ENCODE results near the gene HTD2. TPM values are rescaled to one million over a fixed set of nuclear protein-coding genes. Genes with fewer than 3 reads are reported as not detected.

Gene HTD2
- total RNA-seq (10.0 and 10.3 TPM in 2 replicates), polyA plus RNA-seq (4.5 and 8.2 TPM in 2 replicates), polyA minus RNA-seq (8.0 and 8.6 TPM in 2 replicates), Bru-seq, nascent RNA (percentile 81 among the genes with signal in this experiment), BruChase-seq, experiment 1, labeled RNA remaining after a 6-hour chase (percentile 73 among the genes with signal in this experiment), BruChase-seq, experiment 2, labeled RNA remaining after a 2-hour chase (percentile 80 among the genes with signal in this experiment)
- 7.8 and 9.0 TPM in 2 replicates for polyA plus RNA-seq (2011; cell fraction: cytosol; rRNA removed)
- 5.1 and 6.5 TPM in 2 replicates for polyA plus RNA-seq (2011; cell fraction: nucleus; rRNA removed)
- 3.8 and 9.0 TPM in 2 replicates for polyA plus RNA-seq (2012)
- polyA minus RNA-seq (2011; cell fraction: cytosol; rRNA and poly(A)+ RNA removed): 7.6 TPM
- 3.2 and 3.6 TPM in 2 replicates for polyA minus RNA-seq (2011; cell fraction: nucleus; rRNA and poly(A)+ RNA removed)
- long read RNA-seq, transcript HTD2-206 (5 exons, 1,378 nt): major isoform, 10 of 24 reads
- long read RNA-seq, transcript HTD2-201 (5 exons, 1,508 nt): minor isoform, 6 of 24 reads
- long read RNA-seq, partial matches to known transcripts: 4 of 24 reads
- long read RNA-seq, other reads (novel, unspliced or antisense): 4 of 24 reads

GRCh38 chr3:58305882-58306711 is at the start of gene HTD2, which contains the start of gene RPP14:
Gene HTD2 (plus strand): TSS chr3:58306520. CDS start chr3:58317614, 11,094 bp downstream.
Gene RPP14 (plus strand): TSS chr3:58306245. CDS start chr3:58310330, 4,085 bp downstream.
- peak within 1 kb of the TSS; percentile 98 for H3K9ac ChIP-seq (replicated peaks; ENCODE audit: extremely low read depth, insufficient read depth, low read length)
- DNase-seq (ENCODE audit: low read depth, low spot score) (peak; percentile 98), FAIRE-seq (peak; percentile 98)
- peak within 1 kb of the TSS; percentile 81 to 98 (median 94) for H3K4me3 ChIP-seq (replicated peaks in 1 of 3; ENCODE audit: insufficient read depth in 1 of 3, low read depth in 1 of 3, low read length in 3 of 3)
- peaks cover 6 to 7% of the 10 kb centered on the region in 2 experiments for H3K36me3 ChIP-seq (ENCODE audit: control insufficient read depth in 2 of 2, extremely low read depth in 1 of 2, insufficient read depth in 2 of 2, low read length in 2 of 2)
- peaks cover 41% of the 10 kb centered on the region for H3K79me2 ChIP-seq (ENCODE audit: control insufficient read depth, insufficient read depth, low read length)
- peak within 1 kb of the TSS; percentile 96 for H3K27ac ChIP-seq (ENCODE audit: insufficient read depth, low read depth, low read length)
- BruUV-seq (replicated peaks): TSS peak; percentile 65
- peaks cover 9% of the 10 kb centered on the region for H4K20me1 ChIP-seq (replicated peaks; ENCODE audit: control insufficient read depth, extremely low read depth, insufficient read depth, low read length)
- intact Hi-C loops (cut with micrococcal nuclease): loop anchor here (1.0 to 2.0 kb wide), 4 partner anchors 69 to 226 kb away; partner anchors contain the start of gene ABHD6
- H3K9me3 ChIP-seq (replicated peaks; ENCODE audit: control insufficient read depth, insufficient read depth, low read length): no peaks in the 10 kb centered on the region
- peak within 1 kb of the TSS; percentile 97 for H2AFZ ChIP-seq (ENCODE audit: low read depth, low read length)
- ChIA-PET POLR2A (interaction anchor here (0.5 to 0.9 kb wide), 6 partner anchors 19 to 1109 kb away, joined by 3 to 8 read pairs (median 3); no protein-coding TSS in a partner anchor), CTCF (interaction anchor here (0.6 to 3.4 kb wide), 55 partner anchors 9 to 324 kb away, joined by 3 to 93 read pairs (median 5); partner anchors contain the start of genes ABHD6, DNASE1L3, KCTD6 and PDHB)
- H3K4me1 ChIP-seq (ENCODE audit: control insufficient read depth, extremely low read depth, insufficient read depth, low read length): peaks cover 19% of the 10 kb centered on the region
- no peaks in the 10 kb centered on the region for H3K9me1 ChIP-seq (replicated peaks; ENCODE audit: control insufficient read depth, extremely low read depth, insufficient read depth, low read length)
- peak within 1 kb of the TSS; percentile 80 for H3K4me2 ChIP-seq (ENCODE audit: insufficient read depth, low read length)
- dilution Hi-C loops (cut with MboI; ENCODE audit: extremely low pct_ligation_motif_present, low sequenced_read_pairs): loop anchor here (10.0 kb wide), 1 partner anchor 111 kb away; no protein-coding TSS in a partner anchor
- TF ChIP-seq CTCF (IDR thresholded peaks at IDR 0.05; ENCODE audit: extremely low read depth in 1 of 2, insufficient read depth in 1 of 2, low read depth in 1 of 2, low read length in 2 of 2) (peak; percentile 98), EZH2 (IDR thresholded peaks at IDR 0.05; ENCODE audit: borderline replicate concordance, low read depth, low read length, severe bottlenecking) (no peak), MAX (IDR thresholded peaks at IDR 0.05; ENCODE audit: insufficient read depth, insufficient read length) (peak; percentile 72), MYC (IDR thresholded peaks at IDR 0.05; ENCODE audit: low read depth, low read length) (no peak), JUN (IDR thresholded peaks at IDR 0.05; ENCODE audit: borderline replicate concordance, insufficient read depth, insufficient read length, low read depth) (peak; percentile 89), POLR2A (IDR thresholded peaks at IDR 0.05; ENCODE audit: low read depth, low read length) (peak; percentile 92), POLR2AphosphoS5 (IDR thresholded peaks at IDR 0.05; ENCODE audit: insufficient read depth, low read depth, low read length) (peak; percentile 92), FOS (IDR thresholded peaks at IDR 0.05; ENCODE audit: borderline replicate concordance, insufficient read depth, low read length) (peak; percentile 24)
- peaks cover 15 to 16% of the 10 kb centered on the region in 2 experiments for H3K27me3 ChIP-seq (ENCODE audit: control insufficient read depth in 2 of 2, insufficient read depth in 2 of 2, low read length in 2 of 2)

All from endothelial cell of umbilical vein (primary cell).